D721Med (cell line): ENCODE measurements around the gene FAM110C.

Experiments
- DNase-seq: peaks from one replicate; pipeline ENCODE4 v3.0.0; 2011; ENCODE audit warnings: low spot score; ENCODE audit not compliant: insufficient read length
- FAIRE-seq: peaks from 2 replicates; lab custom pipeline; 2011; peaks lifted over from hg19 to GRCh38; lab: Jason Lieb, UNC
- CTCF ChIP-seq: IDR thresholded peaks from 2 replicates; pipeline ENCODE4 v1.5.1; 2012; ENCODE audit warnings: mild to moderate bottlenecking, control low read depth; ENCODE audit not compliant: insufficient read depth; ENCODE audit errors: missing control alignments

The FAM110C gene

DNA sequence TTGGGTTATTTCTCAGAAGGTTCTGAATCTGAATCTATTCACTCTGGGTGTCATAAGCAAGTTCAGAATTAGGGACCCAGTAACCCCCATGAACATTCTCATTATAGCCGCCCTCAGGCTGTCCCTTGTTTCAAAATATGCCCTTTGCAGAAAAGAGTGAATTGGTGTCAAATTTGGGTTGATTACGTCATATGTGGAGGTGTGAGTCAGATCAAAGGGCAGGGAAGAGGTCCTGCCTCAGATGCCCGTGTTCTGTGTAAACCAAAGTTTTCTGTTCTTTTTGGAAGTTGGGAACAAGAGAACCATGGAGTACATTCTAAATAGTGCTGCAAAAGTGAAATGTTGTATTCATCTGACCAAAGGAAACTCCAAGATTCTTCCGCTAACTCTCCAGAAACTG lies 5.8 kb downstream of the FAM110C start:
- TF ChIP-seq CTCF: no peak
- FAIRE-seq: no peak
- DNase-seq: no peak

DNA sequence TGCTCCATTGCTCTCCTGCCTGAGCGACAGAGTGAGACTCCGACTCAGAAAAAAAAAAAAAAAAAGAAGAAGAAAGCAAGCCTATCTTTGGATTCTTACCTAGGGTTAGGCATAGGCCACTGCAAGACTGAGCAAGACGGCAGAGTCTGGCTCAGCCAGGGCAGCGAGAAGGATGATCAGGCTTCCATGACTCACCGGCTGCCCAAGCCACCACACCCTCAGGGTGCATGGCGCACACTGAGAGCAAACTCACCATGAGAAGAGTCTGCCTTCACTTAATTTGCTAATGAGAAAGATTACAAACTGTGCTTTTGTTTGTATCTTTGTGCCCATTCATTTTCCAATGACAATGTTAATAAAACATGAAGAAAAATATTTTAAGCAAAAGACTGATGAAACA lies 8.2 kb downstream of the FAM110C start:
- TF ChIP-seq CTCF: no peak
- DNase-seq (no peak), FAIRE-seq (no peak)

GRCh38 chr2:36318-36717 lies 10.0 kb downstream of the FAM110C start:
- no peak for DNase-seq
- no peak for TF ChIP-seq CTCF
- no peak for FAIRE-seq

DNA sequence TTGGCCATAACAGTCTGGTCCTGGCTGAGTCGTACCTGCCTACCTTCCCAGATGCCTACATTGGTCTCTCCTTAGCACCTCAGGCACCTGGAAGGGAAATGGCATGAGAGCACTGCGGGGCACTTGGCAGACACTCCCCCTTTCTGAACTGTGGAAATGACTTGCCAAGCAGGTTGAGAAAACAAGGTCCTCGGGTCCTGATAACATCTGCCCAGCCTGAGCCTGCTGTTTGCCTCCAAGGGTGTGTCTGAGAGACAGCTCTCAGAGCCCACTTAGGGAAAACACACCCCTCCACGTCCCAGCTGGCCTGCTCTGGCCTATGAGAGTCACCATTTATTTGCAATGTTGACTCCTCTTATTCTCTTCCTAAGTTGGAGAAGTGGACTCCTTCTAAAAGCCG lies 10.5 kb downstream of the FAM110C start:
- FAIRE-seq: no peak
- TF ChIP-seq CTCF: no peak
- no peak for DNase-seq

DNA sequence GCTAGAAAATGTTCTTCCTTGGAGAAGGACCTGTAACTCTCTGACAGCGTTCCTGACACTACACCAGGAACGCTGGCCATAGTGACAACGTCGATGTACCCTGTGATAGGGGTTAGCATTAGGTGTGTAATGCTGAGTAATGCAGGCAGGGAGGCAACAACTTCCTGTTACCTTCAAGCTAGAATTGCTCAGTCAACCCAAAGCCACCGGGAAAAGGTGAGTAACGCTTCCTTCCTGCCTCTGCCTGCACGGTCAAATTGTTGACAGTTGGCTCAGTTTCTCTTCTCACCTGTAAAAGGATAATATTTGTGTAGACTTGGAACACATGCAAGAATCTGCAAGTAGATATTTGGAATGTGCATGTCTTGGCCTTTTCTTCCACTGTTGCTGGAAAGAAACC lies 12.7 kb downstream of the FAM110C start:
- TF ChIP-seq CTCF: no peak
- DNase-seq (no peak), FAIRE-seq (no peak)

DNA sequence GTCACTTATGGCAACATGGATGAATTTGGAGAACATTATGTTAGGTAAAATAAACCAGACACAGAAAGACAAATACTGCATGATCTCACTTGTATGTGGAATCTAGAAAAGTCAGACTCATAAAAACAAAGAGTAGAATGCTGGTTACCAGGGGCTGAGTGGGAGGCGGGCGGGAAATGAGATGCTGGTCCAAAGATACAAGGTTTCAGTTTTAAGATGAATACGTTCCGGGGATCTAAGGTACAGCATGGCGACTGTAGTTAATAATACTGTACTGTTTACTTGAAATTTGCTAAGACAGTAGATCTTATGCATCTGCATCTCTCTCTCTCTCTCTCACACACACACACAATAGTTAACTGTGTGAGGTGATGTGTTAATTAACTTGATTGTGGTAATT lies 14.2 kb downstream of the FAM110C start:
- no peak for TF ChIP-seq CTCF
- no peak for FAIRE-seq
- DNase-seq: no peak

DNA sequence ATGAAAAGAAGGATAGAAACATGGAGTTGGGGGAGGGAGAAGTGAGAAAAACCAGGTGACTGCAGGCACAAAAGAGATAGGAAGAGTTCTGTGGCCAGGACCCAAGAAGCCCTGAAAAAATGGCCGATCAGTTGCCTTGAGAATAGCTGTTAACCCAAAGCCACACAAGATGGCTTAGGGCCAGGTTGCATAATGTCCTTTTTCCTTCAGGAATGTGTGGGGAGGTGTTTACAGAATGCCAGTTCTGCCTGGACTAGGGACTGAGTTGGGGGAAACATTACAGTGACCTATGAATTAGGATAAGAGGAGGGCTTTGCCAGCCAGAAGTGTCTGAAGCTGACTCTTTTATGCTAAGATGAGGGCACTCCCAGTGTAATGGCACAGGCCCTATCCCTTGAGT lies 17.1 kb downstream of the FAM110C start:
- no peak for DNase-seq
- no peak for TF ChIP-seq CTCF
- FAIRE-seq: no peak
